CD4-positive, alpha-beta T cell treated with Interleukin-21 for 1 hour (primary cell): ENCODE measurements around the gene SLC10A7.

Source experiments
- DNase-seq: peaks from one replicate; pipeline ENCODE4 v3.0.0-alpha.2; 2020

Gene SLC10A7

DNA sequence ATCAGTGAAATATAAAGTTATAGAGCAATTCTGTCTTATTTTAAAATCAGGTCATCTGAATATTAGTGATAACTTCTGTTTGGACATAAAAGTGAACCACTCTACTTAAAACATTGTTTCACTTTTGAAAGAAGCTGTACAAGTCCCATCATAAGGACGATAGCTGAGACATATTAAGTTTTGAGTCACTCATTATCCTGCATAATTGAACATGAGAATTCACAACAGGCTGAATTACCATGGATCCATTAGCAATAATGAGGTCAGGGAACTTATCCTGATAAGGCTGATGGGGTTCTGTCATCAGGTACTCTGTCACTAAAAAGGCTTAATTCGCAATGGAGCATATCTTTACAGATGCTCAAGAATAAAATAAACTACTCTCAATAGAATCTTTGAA, 227.0 kb downstream of the SLC10A7 start:
- DNase-seq: no peak

DNA sequence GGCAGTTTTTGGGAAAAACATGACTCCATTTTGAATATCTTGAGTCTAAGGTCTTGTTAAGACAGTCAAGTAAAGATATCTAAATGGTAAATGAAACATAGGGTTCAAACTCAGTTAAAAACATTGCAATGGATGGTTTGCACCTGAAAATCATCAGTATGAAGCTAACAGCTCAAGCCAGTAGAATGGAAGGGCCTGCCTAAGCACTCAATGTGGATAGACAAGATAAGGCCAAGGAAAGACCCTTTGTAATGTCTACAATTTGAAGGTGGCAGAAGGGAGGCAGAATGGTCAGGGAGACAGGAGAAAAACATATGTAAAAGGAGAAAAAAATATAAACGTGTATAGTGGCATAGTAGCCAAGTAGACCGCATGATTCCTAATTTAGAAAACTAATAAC, 229.2 kb downstream of the SLC10A7 start:
- DNase-seq: no peak

- no peak for DNase-seq
Observed at GRCh38 chr4:146291313-146291712, 230.4 kb downstream of the SLC10A7 start.

GRCh38 chr4:146288193-146288592, 233.5 kb downstream of the SLC10A7 start:
- DNase-seq: no peak

DNA sequence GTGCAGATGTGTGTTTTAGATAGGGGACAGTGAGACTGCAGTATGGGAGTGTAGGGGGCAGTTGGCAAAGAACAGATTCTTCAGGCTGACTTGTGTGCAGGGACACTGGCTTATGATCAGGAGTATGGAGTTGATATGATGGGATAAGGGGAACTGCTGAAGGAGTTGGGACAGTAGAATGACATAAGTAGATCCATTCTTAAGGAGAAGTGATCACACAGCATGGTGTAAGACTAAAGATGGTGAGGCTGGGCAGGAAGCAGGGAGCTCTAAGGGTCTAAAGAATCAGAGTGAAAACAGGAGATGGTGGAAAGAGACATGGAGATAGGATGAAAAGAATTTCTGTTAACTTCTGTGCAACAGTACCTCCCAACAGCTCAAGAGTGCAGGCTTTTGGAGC, 236.7 kb downstream of the SLC10A7 start:
- DNase-seq: no peak

GRCh38 chr4:146283758-146284651, 237.7 kb downstream of the SLC10A7 start:
- no peak for DNase-seq

DNA sequence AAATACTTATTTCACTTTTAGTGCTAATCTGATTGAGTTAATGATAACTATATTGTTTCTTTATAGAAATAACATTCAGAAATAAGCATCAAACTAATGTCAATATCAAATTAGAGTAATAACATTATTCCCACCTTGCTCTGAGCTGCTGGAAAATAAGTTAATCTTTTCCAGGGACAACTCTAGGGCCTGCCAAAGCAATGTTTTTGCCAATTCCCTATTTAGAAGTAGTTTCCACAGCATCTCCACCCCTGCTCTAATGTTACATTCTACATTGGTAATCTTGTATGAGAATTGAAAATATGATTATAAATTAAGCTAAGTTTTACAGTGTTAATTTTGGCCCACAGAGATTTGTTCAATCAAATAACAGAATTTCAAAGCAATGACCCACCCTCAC, 239.1 kb downstream of the SLC10A7 start:
- DNase-seq: no peak

DNA sequence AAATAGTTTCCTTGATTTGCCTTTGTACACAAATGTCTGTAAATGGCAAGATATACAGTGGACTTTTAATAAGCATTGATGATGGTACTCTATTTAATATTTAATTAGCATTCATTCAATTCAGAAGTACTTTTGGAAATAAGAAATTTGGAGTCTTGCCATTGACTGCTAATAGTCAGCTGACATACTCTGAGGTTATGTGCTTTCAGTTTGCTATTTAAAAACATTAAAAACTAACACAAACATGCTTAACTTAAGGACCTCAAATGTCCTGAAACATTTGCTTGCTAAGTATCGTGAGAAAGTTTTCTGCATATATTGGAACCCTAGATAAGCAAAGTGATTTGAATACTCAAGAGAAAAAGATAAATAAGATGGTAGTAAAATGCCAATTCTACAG, 242.8 kb downstream of the SLC10A7 start:
- no peak for DNase-seq

- no peak for DNase-seq
Observed at GRCh38 chr4:146275370-146275769, 246.4 kb downstream of the SLC10A7 start.

- no peak for DNase-seq
Observed at GRCh38 chr4:146274774-146275173, 247.0 kb downstream of the SLC10A7 start.

GRCh38 chr4:146273204-146273901, 248.4 kb downstream of the SLC10A7 start:
- no peak for DNase-seq

DNA sequence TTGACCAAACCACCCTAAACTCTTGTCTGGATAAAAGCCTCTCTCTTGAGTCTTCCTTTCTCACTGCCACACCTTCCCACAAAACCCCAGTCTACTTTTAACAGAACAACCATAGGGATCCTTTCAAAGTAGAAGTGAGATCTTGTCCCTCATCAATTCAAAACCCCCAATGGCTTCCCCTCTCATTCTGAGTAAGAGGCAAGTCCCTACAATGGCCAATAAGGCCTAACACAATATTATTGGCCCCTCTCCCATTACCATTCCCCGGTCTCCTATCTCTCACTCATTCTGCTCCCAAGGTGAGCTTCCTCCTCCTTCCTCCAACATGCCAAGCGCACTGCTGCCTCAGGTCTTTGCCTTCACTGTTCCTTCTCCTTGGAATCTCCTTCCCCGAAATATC, 250.3 kb downstream of the SLC10A7 start:
- DNase-seq: no peak

DNA sequence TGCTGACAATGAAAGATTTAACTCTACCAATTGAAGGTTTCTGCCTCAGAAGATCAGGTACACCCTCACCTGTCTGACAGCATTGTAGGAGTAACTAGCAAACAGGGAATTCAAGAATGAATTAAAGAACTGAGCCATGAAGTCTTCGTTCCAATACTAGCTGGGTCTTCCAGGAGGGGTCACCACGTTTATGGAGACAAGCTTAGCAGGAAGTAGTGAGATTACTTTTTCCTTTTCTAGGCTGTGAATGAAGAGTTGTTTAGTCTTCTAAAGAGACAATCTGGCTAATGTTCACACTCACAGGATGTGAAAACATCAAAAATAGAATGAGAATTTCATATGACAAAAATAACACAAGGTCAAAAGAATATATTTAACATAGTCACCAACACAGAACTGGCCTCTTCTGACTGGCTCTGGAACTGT, 252.5 kb downstream of the SLC10A7 start:
- DNase-seq: no peak

DNA sequence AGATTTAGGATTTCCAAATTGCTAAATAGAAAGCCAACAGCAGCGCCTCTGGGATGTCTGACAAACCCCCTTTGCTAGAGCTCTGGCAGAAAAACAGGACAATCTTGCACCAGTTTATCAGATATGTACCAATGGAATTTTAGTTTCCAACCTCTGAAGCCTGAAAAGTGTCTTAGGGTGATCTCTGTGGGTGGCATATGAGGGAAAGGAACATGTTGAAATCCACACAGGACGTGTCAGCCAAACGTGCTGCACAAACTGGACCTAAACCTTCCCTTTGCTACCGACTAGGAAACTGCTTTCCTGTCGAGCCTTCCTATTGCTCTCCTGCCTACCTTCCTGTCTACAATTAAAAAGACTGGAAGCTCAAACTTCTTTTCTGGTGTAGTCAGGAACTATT, 253.9 kb downstream of the SLC10A7 start:
- DNase-seq: no peak

GRCh38 chr4:146265950-146266490, 255.7 kb downstream of the SLC10A7 start:
- DNase-seq: no peak

DNA sequence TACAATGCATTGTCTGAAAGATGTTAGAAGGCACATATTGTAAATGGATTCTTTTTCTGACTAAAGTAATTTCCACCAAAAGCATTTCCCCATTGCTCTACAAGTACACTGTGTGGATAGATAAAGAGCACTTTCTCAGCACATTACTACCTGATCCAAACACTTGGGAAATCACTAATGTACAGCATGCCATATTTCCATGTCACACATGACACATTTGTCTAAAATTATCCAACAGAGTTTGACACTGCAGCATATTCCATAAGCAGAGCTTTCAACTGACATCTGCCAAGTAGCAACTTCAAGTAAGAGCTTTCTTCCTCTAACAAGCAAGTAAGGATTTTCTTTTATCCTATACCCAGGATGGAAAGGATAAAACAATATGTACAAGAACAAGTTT, 257.9 kb downstream of the SLC10A7 start:
- no peak for DNase-seq

DNA sequence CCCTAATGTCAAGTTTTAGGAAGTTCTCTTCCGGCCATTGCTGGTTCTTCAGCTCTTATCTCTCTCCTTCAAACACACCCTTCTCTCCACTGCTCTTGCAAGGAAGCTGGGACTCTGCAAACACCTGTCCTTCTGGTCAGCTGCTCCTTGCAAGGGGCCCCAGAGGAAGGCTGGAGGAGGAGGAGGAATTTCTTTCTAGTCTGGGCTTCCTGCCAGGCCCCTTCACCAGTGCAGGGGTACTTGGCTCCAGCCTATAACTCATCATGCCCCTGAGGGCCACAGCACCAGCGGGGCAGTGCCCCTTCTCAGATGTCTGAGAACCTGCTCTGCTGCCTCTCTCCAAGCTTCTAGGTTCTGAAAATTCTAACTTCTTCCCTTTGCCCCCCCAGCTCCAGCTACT, 260.7 kb downstream of the SLC10A7 start:
- DNase-seq: no peak

DNA sequence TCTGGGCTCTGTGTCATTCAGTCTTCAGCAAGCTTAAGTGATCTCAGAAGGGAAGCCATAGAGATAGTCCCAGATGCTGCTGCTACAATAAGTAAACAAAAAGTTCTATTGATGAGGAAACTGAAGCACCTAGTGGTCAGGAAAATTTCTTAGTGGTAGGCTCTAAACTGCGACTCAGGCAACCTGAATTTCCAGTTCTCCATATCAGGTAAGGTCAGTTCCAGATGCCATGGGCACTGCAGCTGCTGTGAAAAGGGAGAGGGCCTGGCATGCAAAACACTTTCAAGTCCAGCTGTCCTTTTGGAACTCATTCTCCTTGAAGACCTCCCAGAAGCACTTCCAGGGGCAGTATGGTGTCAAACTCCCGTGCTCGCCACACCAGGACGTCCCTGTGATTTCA, 261.2 kb downstream of the SLC10A7 start:
- DNase-seq: no peak

- DNase-seq: no peak
Observed at GRCh38 chr4:146257511-146257910, 264.2 kb downstream of the SLC10A7 start.

- no peak for DNase-seq
Observed at GRCh38 chr4:146256328-146256727, 265.4 kb downstream of the SLC10A7 start.

DNA sequence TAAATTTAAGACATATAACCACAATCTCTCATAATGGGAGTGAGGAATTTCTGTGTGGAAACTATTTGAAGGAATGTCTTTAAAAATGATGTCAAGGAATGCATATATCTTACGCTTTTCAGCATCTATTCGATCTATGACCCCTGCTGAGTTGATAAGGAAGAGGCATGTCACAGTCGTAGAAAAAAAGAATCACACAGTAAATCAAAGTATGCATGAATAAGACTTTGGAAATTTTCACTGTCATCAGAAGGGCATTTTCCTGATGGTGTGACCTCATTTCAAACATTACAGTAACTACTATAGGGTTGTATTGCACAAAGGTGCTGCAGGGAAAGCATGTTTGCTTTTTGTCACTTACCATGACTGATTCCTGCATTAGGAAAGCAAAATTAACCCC, 265.9 kb downstream of the SLC10A7 start:
- DNase-seq: no peak

GRCh38 chr4:146255463-146255862, 266.3 kb downstream of the SLC10A7 start:
- DNase-seq: no peak

GRCh38 chr4:146252969-146253611, 268.6 kb downstream of the SLC10A7 start:
- no peak for DNase-seq

DNA sequence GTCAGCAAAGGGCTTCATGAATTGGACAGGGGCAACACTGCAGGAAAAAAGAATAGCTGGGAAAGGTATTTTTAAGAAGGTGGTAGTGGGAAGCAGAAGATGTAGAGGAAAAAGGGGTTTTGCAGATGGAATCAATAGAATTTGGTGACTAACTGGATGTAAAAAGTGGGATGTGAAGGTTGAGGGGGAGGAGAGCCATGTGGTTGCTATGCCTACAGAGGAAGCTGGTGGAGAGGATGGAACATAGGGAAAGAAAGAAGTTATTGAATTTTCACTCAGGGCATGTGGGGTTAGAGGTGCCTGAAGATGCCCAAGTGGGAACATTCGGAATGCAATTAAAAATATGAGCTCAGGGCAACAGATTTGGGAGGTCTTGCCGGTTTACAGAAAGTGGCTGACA, 274.4 kb downstream of the SLC10A7 start:
- DNase-seq: no peak
